CD14-positive monocyte (primary cell): ENCODE data around the gene RALGAPA1. TPM values are rescaled to one million over a fixed set of nuclear protein-coding genes. Genes with fewer than 3 reads are reported as not detected.

Experiments used
- DNase-seq, 3 donors: peaks; one replicate each; pipeline ENCODE4 v3.0.0-alpha.2; 2011 to 2022
- H2AFZ ChIP-seq: 2 replicates; pipeline ENCODE4 v1.6.0; 2012; ENCODE audit warnings: mild to moderate bottlenecking, low read depth, low read length, inconsistent platforms; ENCODE audit not compliant: insufficient read depth, poor library complexity, severe bottlenecking
- H3K27ac ChIP-seq, 2 donors: 1 replicate in 1 of 2; 2 replicates in 1 of 2; pipeline ENCODE4 v1.5.1; 2012 to 2013; ENCODE audit warnings: low read length in 2 of 2, control low read depth in 1 of 2, inconsistent platforms in 1 of 2, low read depth in 1 of 2, mild to moderate bottlenecking in 1 of 2
- H3K27me3 ChIP-seq, 2 donors: one replicate each; pipeline versions ENCODE4 v1.6.0 to v1.6.1; 2011 to 2013; ENCODE audit warnings: low read length in 2 of 2; ENCODE audit not compliant: control insufficient read depth in 2 of 2, insufficient read depth in 2 of 2
- H3K36me3 ChIP-seq, 2 donors: replicated peaks in 1 of 2; 1 replicate in 1 of 2; 2 replicates in 1 of 2; pipeline versions ENCODE4 v1.5.1 to v1.6.1; 2012 to 2013; ENCODE audit warnings: low read length in 2 of 2, control low read depth in 1 of 2, inconsistent platforms in 1 of 2, mild to moderate bottlenecking in 1 of 2; ENCODE audit not compliant: insufficient read depth in 2 of 2, control insufficient read depth in 1 of 2
- H3K4me1 ChIP-seq, 2 donors: 1 replicate in 1 of 2; 2 replicates in 1 of 2; pipeline versions ENCODE4 v1.5.1 to v1.6.1; 2012 to 2013; ENCODE audit warnings: low read length in 2 of 2, control low read depth in 1 of 2, inconsistent platforms in 1 of 2, mild to moderate bottlenecking in 1 of 2, moderate library complexity in 1 of 2; ENCODE audit not compliant: insufficient read depth in 2 of 2, control insufficient read depth in 1 of 2
- H3K4me2 ChIP-seq: replicated peaks from 2 replicates; pipeline ENCODE3; 2012; ENCODE audit warnings: low read length, moderate library complexity, mild to moderate bottlenecking; ENCODE audit not compliant: poor library complexity, severe bottlenecking; ENCODE audit errors: extremely low read depth
- H3K4me3 ChIP-seq, 3 experiments: fragments of 200-600 bp in 1 of 3; sonication (generic) in 1 of 3; replicated peaks in 1 of 3; 1 replicate in 2 of 3; 2 replicates in 1 of 3; pipeline ENCODE4 v1.5.1; 2011 to 2013; ENCODE audit warnings: low read length in 3 of 3, mild to moderate bottlenecking in 3 of 3, control low read depth in 2 of 3, low read depth in 2 of 3, inconsistent platforms in 1 of 3, moderate library complexity in 1 of 3
- H3K79me2 ChIP-seq: 2 replicates; pipeline ENCODE4 v1.6.0; 2012; ENCODE audit warnings: mild to moderate bottlenecking, control low read depth, inconsistent platforms, low read length, moderate library complexity; ENCODE audit not compliant: insufficient read depth
- H3K9ac ChIP-seq: 2 replicates; pipeline ENCODE4 v1.6.0; 2017; ENCODE audit warnings: low read length, mild to moderate bottlenecking; ENCODE audit not compliant: insufficient read depth, poor library complexity, severe bottlenecking
- H3K9me3 ChIP-seq, 2 donors: replicated peaks in 1 of 2; 1 replicate in 1 of 2; 2 replicates in 1 of 2; pipeline versions ENCODE4 v1.5.1 to v1.6.1; 2012 to 2013; ENCODE audit warnings: low read length in 2 of 2, control low read depth in 1 of 2; ENCODE audit not compliant: control insufficient read depth in 1 of 2, insufficient read depth in 1 of 2
- H4K20me1 ChIP-seq: 2 replicates; pipeline ENCODE4 v1.6.0; 2012; ENCODE audit warnings: mild to moderate bottlenecking, low read length, control low read depth, moderate library complexity; ENCODE audit not compliant: insufficient read depth
- H3K27ac Mint-ChIP-seq, 7 donors: one replicate each; pipeline ENCODE4 v1.8.0; 2020; ENCODE audit warnings: mild to moderate bottlenecking in 7 of 7, mixed read lengths in 7 of 7, moderate library complexity in 6 of 7, inconsistent platforms in 2 of 7
- H3K27me3 Mint-ChIP-seq, 3 donors: one replicate each; pipeline ENCODE4 v1.8.0; 2021 to 2022; ENCODE audit warnings: low read depth in 3 of 3, mild to moderate bottlenecking in 3 of 3, mixed read lengths in 3 of 3, moderate library complexity in 3 of 3, inconsistent platforms in 1 of 3
- H3K36me3 Mint-ChIP-seq, 2 donors: one replicate each; pipeline ENCODE4 v1.8.0; 2020; ENCODE audit warnings: mixed read lengths in 2 of 2, inconsistent platforms in 1 of 2, mild to moderate bottlenecking in 1 of 2
- H3K4me1 Mint-ChIP-seq: one replicate; pipeline ENCODE4 v1.8.0; 2020; ENCODE audit warnings: mild to moderate bottlenecking, mixed read lengths
- H3K4me3 Mint-ChIP-seq, 2 donors: one replicate each; pipeline ENCODE4 v1.8.0; 2020; ENCODE audit warnings: mild to moderate bottlenecking in 2 of 2, mixed read lengths in 2 of 2, moderate library complexity in 1 of 2
- H3K9me3 Mint-ChIP-seq, 7 donors: one replicate each; pipeline ENCODE4 v1.8.0; 2020 to 2022; ENCODE audit warnings: mixed read lengths in 7 of 7, mild to moderate bottlenecking in 6 of 7, moderate library complexity in 6 of 7, inconsistent platforms in 2 of 7
- WGBS: methylation state at CpG from one replicate; pipeline ENCODE4 v1.1.5; 2013; ENCODE audit warnings: missing lambda C conversion rate; ENCODE audit not compliant: insufficient coverage; 5-methylcytosine and 5-hydroxymethylcytosine counted together
- intact Hi-C, 2 donors: fragments of 100-400 bp; cut with micrococcal nuclease; formaldehyde crosslinking; loops; one replicate each; pipeline versions ENCODE4 v1.15.0 to v1.15.1; 2023
- polyA plus RNA-seq, 3 donors: library from polyadenylated mRNA; depleted of rRNA in 1 of 3; unstranded in 2 of 3; stranded (reverse) in 1 of 3; fragments of 300-500 nt in 2 of 3; fragments of >200 nt in 1 of 3; fragmentation: Illumina TruSeq in 2 of 3; gene quantifications; 1 replicate in 2 of 3; 2 replicates in 1 of 3; pipeline ENCODE4 v1.2.3, GENCODE V29; 2012 to 2021
- TF ChIP-seq, protein P1 (sequence below): fragments of 200-600 bp; IDR thresholded peaks from one replicate; pipeline ENCODE4 v1.8.0; 2022; ENCODE audit warnings: antibody characterized with exemption, mild to moderate bottlenecking

The RALGAPA1 gene
- polyA plus RNA-seq, 3 donors = 3.2 to 7.4 (median 4.1) TPM

DNA sequence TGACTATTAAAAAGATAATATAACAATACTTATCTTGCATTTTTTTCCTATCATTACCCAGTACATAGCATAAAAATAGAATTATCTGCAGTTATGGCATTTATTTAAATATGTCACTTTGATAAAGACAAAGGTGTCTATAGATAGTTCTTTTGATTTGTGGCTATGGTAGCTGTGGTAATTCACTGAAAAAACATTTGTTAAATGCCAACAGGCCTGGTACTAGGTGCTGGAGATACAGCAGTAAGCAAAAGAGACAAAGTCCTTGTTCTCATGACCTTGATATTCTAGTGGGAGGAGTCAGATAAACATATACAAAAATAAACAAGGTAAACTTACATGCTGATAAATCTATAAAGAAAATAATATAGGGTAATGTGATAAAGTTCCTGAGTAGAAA, 230.5 kb downstream of the RALGAPA1 start:
- peaks cover 9 to 16% of the 10 kb centered on the region in 2 donors for H3K36me3 Mint-ChIP-seq
- no peak overlapping the region for H3K27ac Mint-ChIP-seq
- H3K27me3 Mint-ChIP-seq = no peaks in the 10 kb centered on the region
- no peak overlapping the region for H3K4me3 Mint-ChIP-seq
- H3K79me2 ChIP-seq = no peaks in the 10 kb centered on the region
- no peak overlapping the region for H3K9ac ChIP-seq
- intact Hi-C loops = no loop called here
- no peaks in the 10 kb centered on the region for H3K4me1 Mint-ChIP-seq
- TF ChIP-seq, protein P1, sequence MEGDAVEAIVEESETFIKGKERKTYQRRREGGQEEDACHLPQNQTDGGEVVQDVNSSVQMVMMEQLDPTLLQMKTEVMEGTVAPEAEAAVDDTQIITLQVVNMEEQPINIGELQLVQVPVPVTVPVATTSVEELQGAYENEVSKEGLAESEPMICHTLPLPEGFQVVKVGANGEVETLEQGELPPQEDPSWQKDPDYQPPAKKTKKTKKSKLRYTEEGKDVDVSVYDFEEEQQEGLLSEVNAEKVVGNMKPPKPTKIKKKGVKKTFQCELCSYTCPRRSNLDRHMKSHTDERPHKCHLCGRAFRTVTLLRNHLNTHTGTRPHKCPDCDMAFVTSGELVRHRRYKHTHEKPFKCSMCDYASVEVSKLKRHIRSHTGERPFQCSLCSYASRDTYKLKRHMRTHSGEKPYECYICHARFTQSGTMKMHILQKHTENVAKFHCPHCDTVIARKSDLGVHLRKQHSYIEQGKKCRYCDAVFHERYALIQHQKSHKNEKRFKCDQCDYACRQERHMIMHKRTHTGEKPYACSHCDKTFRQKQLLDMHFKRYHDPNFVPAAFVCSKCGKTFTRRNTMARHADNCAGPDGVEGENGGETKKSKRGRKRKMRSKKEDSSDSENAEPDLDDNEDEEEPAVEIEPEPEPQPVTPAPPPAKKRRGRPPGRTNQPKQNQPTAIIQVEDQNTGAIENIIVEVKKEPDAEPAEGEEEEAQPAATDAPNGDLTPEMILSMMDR = no peak
- no peaks in the 10 kb centered on the region for H3K9me3 ChIP-seq
- no peak overlapping the region for H3K4me3 ChIP-seq
- no peaks in the 10 kb centered on the region for H3K27me3 ChIP-seq
- peaks cover 0 to 11% (median 3%) of the 10 kb centered on the region in 7 donors for H3K9me3 Mint-ChIP-seq
- no peak overlapping the region for H2AFZ ChIP-seq
- no peaks in the 10 kb centered on the region for H4K20me1 ChIP-seq
- no peaks in the 10 kb centered on the region for H3K4me1 ChIP-seq
- H3K4me2 ChIP-seq = no peak overlapping the region
- no peak overlapping the region for H3K27ac ChIP-seq
- DNase-seq = no peak
- no peaks in the 10 kb centered on the region for H3K36me3 ChIP-seq

DNA sequence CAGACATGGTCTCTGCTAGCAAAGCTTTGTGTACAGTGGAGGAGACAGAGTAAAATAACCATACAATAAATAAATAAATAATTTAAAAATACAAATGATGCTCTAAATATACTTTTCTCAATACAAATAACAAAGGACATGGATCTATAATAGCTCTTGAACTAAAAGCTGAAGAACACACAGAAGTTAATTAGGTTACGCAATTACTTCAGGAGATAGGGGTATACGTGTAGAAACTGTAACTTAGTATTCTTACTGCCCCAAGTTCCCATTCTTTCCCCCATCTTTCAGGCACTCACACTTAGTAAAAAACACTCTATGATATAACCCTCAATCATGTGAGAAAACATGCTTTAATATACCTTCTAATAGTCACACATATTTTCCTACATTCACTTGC, 231.0 kb downstream of the RALGAPA1 start:
- Histone ChIP-seq H3K27me3 (no peaks in the 10 kb centered on the region), H3K4me3 (no peak overlapping the region), H3K4me2 (no peak overlapping the region), H3K36me3 (no peaks in the 10 kb centered on the region), H4K20me1 (no peaks in the 10 kb centered on the region), H3K4me1 (no peaks in the 10 kb centered on the region), H2AFZ (no peak overlapping the region), H3K79me2 (no peaks in the 10 kb centered on the region), H3K27ac (no peak overlapping the region), H3K9ac (no peak overlapping the region), H3K9me3 (no peaks in the 10 kb centered on the region)
- Mint-ChIP-seq H3K9me3 (peaks cover 0 to 7% (median 0%) of the 10 kb centered on the region in 7 donors), H3K4me1 (no peaks in the 10 kb centered on the region), H3K27me3 (no peaks in the 10 kb centered on the region), H3K36me3 (peaks cover 4 to 11% of the 10 kb centered on the region in 2 donors), H3K27ac (no peak overlapping the region), H3K4me3 (no peak overlapping the region)
- WGBS = no CpG with 5 or more reads among the region's 2 CpGs
- no peak for DNase-seq
- TF ChIP-seq, protein P1 = no peak
- intact Hi-C loops = no loop called here
